AG09319 (cell line): ENCODE results near the gene TXNRD3.
"Not testable (repeated sequence)": the region's sequence is repeated elsewhere in the genome, so short reads cannot be mapped to it uniquely, and the experiment has no call there.

Source experiments
- DNase-seq: peaks from one replicate; pipeline ENCODE4 v3.0.0-alpha.2; 2010; ENCODE audit warnings: low read depth; ENCODE audit errors: extremely low read depth
- TF ChIP-seq, protein P1 (sequence below): IDR thresholded peaks from 2 replicates; pipeline ENCODE4 v1.5.1; 2011; ENCODE audit warnings: low read depth, mild to moderate bottlenecking, inconsistent platforms, low read length, moderate library complexity

The TXNRD3 gene

DNA sequence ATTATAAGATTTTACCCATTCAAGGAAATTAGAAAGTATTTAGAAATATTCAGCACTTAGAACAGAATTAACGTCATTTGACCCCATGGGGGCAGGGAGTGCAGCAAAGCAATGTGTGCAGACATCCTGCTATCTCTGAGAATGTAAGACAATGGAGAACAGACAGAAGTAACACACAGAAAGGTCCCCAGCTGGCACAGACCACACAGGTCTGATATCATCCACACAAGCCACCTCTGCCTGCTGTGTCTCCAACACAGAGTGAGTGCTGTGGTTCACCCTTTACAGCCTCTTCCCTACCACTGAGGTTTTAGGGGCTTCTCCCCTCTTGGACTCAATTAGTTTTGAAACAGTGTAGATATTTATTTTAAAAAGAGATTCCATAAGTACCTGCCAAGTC is 16.1 kb downstream of the TXNRD3 start:
- DNase-seq = no peak
- TF ChIP-seq, protein P1, sequence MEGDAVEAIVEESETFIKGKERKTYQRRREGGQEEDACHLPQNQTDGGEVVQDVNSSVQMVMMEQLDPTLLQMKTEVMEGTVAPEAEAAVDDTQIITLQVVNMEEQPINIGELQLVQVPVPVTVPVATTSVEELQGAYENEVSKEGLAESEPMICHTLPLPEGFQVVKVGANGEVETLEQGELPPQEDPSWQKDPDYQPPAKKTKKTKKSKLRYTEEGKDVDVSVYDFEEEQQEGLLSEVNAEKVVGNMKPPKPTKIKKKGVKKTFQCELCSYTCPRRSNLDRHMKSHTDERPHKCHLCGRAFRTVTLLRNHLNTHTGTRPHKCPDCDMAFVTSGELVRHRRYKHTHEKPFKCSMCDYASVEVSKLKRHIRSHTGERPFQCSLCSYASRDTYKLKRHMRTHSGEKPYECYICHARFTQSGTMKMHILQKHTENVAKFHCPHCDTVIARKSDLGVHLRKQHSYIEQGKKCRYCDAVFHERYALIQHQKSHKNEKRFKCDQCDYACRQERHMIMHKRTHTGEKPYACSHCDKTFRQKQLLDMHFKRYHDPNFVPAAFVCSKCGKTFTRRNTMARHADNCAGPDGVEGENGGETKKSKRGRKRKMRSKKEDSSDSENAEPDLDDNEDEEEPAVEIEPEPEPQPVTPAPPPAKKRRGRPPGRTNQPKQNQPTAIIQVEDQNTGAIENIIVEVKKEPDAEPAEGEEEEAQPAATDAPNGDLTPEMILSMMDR = no peak

DNA sequence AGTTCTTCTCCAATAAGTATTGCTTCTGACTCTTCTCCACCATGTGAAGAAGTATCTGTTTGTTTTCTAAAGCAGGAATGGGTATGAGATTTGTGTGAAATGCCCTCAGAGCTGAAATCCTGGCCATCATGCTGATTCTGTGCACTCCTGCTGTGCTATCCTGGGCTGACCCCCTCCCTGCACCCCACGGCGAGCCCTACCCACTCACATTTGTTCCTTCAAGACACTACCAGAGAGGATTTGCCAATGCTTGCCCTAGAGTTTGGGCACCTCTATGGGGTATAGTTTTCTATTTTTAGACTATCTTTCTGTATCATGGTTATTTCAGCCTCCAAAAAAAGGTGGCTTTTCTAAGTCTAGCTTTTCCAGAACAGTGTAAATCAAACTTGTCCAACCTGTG is 18.5 kb downstream of the TXNRD3 start:
- no peak for DNase-seq
- TF ChIP-seq, protein P1 = no peak

GRCh38 chr3:126634803-126635202 is 20.1 kb downstream of the TXNRD3 start:
- TF ChIP-seq, protein P1 = no peak
- DNase-seq = no peak

DNA sequence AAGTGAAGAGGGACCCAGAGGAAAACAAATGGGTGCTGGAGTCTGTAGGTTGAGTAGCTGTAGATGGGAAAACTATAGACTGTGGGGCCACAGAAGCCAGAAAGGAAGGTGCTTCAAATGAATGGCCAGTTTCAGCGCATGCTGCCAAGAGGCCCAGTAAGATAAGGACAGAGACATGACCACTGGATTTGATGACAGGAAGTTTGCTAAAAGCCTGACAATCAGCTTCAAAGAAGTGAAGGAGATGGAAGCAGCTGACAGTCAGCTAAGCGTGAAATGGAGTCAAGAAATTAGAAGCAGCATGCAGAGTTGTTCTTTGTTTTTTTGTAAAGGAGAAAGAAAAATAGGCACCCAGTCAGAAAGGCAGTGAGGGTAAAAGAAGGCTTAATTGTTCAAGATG is 24.9 kb downstream of the TXNRD3 start:
- TF ChIP-seq, protein P1 = no peak
- DNase-seq = no peak

- not testable (repeated sequence) for DNase-seq
These were observed 29.2 kb downstream of the TXNRD3 start for GRCh38 chr3:126625735-126626134.

DNA sequence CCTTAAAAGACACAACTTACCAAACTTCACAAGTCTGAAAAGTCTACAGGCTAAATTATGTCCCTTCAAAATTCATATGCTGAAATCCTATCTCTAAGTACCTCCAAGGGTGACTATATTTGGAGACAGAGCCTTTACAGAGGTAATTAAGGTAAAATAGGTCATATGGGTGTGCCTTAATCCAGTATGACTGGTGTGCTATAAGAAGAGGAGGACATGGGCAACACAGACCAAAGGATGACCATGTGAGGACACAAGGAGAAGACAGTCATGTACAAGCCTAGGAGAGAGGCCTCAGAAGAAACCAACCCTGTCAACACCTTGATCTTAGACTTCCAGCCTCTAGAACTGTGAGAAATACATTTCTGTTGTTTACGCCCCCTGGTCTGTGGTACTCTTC is 32.2 kb downstream of the TXNRD3 start:
- TF ChIP-seq, protein P1 = no peak
- no peak for DNase-seq

GRCh38 chr3:126621627-126622345 is 33.1 kb downstream of the TXNRD3 start:
- TF ChIP-seq, protein P1 = no peak
- DNase-seq = no peak

DNA sequence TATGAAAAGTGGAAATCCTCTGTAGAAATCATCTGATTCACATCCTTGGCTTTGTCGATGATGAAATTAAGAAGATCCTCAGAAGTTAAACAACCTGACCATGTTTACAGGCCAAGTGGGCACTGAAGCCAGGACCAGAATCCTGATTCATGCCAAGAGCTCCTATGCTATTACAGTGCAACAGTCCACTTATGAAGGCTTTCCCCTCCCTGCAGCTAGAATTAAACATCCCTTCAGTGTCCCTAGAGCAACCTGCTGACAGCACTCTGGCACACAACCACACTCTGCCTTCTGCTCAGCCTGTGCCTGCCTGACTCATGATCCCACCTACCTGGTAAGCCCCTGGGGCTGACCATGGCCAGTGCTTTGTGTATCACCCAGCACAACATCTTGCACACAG is 33.8 kb downstream of the TXNRD3 start:
- DNase-seq = peak; percentile 12

More for the DNA sequence above, 33.8 kb downstream of the TXNRD3 start:
- TF ChIP-seq, protein P1 = no peak
